Measurements from ENCODE around the gene CLEC3B.

Gene CLEC3B

DNA sequence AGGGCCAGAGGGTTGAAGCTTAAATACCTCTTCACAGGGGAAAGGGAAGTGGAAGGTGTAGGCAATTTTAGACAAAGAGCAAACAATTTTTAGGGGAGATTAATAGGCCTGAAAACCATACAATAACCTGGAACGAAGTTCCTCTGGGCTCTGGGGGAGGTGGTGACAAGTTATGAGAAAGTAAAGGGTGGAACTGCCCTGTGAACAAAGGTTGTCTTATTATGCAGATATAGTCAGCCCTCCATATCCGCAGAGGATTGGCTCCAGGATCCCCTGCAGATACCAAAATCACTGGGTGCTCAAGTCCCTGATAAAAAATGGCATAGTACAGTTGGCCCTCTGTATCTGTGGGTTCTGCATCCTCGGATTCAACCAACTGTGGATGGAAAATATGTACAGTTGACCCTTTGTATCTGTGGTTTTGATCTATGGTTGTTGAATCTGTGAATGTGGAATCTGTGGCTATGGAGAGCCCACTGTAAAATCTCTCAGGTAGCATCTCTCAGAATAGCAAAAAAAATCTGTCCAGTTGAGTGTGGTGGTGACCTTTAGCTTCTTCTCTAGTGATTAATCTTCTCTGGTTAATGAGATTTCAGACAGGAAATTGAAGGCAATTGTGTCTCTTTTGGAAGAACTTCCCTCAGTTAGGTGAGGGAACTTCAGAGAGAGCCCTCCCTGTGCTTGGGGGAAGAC, 40.2 kb downstream of the CLEC3B start:
- Histone ChIP-seq H3F3A (ENCODE audit: insufficient read depth) (no peaks in the 10 kb centered on the region), H3K9ac (ENCODE audit: low read length) (no peak overlapping the region), H3K4me2 (ENCODE audit: low read depth, low read length, poor library complexity, severe bottlenecking) (no peak overlapping the region), H3K36me3 (ENCODE audit: low read length) (no peaks in the 10 kb centered on the region), H2AFZ (ENCODE audit: low read depth, low read length, severe bottlenecking) (no peak overlapping the region), H3K27ac (ENCODE audit: low read depth, low read length) (no peak overlapping the region), H3K4me3 (ENCODE audit: insufficient read depth, low read length, poor library complexity, severe bottlenecking) (no peak overlapping the region), H3K9me2 (replicated peaks; ENCODE audit: insufficient read depth, low read length) (no peaks in the 10 kb centered on the region), H4K20me1 (ENCODE audit: low read depth, low read length) (no peaks in the 10 kb centered on the region), H3K79me2 (ENCODE audit: insufficient read depth, low read length) (no peaks in the 10 kb centered on the region), H3K9me3 (ENCODE audit: insufficient read depth, low read length) (no peaks in the 10 kb centered on the region), H3K27me3 (ENCODE audit: low read length) (no peaks in the 10 kb centered on the region)
- no peak for TF ChIP-seq EZH2phosphoT487 (conservative IDR thresholded peaks at IDR 0.05; ENCODE audit: low read length)
- TF ChIP-seq, protein P1, sequence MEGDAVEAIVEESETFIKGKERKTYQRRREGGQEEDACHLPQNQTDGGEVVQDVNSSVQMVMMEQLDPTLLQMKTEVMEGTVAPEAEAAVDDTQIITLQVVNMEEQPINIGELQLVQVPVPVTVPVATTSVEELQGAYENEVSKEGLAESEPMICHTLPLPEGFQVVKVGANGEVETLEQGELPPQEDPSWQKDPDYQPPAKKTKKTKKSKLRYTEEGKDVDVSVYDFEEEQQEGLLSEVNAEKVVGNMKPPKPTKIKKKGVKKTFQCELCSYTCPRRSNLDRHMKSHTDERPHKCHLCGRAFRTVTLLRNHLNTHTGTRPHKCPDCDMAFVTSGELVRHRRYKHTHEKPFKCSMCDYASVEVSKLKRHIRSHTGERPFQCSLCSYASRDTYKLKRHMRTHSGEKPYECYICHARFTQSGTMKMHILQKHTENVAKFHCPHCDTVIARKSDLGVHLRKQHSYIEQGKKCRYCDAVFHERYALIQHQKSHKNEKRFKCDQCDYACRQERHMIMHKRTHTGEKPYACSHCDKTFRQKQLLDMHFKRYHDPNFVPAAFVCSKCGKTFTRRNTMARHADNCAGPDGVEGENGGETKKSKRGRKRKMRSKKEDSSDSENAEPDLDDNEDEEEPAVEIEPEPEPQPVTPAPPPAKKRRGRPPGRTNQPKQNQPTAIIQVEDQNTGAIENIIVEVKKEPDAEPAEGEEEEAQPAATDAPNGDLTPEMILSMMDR (IDR thresholded peaks at IDR 0.05; ENCODE audit: insufficient read depth, low read length, poor library complexity, severe bottlenecking), result no peak

DNA sequence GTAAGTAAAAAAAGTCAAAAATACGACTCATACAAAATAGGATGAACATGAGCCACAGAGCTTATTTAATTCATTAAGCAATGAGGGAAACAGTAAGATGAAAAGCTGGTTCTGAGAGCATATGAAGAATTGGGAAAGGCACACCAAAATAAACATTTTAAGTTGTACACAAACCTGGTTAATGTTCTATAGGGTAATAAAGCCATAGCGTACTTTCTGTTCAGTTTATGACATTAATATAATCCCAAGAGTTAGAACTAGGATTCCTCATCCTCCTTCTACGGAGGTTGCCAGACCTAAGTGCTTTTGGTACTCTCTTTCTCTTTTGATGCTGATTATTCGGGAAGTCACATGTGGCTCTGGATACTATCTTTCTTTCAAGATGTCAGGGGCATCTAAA, 41.4 kb downstream of the CLEC3B start:
- H3K79me2 ChIP-seq (ENCODE audit: insufficient read depth, low read length), result no peaks in the 10 kb centered on the region
- H2AFZ ChIP-seq (ENCODE audit: low read depth, low read length, severe bottlenecking), result no peak overlapping the region
- H3K9me3 ChIP-seq (ENCODE audit: insufficient read depth, low read length), result no peaks in the 10 kb centered on the region
- H3K36me3 ChIP-seq (ENCODE audit: low read length), result no peaks in the 10 kb centered on the region
- H3K27ac ChIP-seq (ENCODE audit: low read depth, low read length), result no peak overlapping the region
- no peaks in the 10 kb centered on the region for H3K27me3 ChIP-seq (ENCODE audit: low read length)
- H3K9me2 ChIP-seq (replicated peaks; ENCODE audit: insufficient read depth, low read length), result no peaks in the 10 kb centered on the region
- H3K4me2 ChIP-seq (ENCODE audit: low read depth, low read length, poor library complexity, severe bottlenecking), result no peak overlapping the region
- H3K4me3 ChIP-seq (ENCODE audit: insufficient read depth, low read length, poor library complexity, severe bottlenecking), result no peak overlapping the region
- H3K9ac ChIP-seq (ENCODE audit: low read length), result no peak overlapping the region
- TF ChIP-seq, protein P1 (IDR thresholded peaks at IDR 0.05; ENCODE audit: insufficient read depth, low read length, poor library complexity, severe bottlenecking), result no peak
- TF ChIP-seq EZH2phosphoT487 (conservative IDR thresholded peaks at IDR 0.05; ENCODE audit: low read length), result no peak
- no peaks in the 10 kb centered on the region for H3F3A ChIP-seq (ENCODE audit: insufficient read depth)
- H4K20me1 ChIP-seq (ENCODE audit: low read depth, low read length), result no peaks in the 10 kb centered on the region

DNA sequence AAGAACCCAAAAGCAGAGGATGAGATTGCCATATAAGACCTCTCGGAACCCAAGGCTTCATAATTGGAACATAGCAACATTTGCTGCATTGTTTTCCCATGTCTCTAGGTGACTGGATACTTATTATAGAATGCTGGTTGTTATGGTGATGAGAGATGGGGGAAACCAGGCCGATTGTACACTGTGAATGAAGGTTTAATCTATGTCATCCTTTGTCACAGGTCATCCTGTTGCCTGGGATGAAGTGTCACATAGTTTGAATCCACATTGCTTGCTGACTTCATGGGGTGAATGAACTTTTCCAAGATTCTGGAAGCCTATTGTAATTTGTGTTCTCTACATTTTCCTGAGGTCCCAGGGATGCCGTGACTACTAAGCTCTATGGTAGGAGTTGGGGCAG, 41.8 kb downstream of the CLEC3B start:
- TF ChIP-seq, protein P1 (IDR thresholded peaks at IDR 0.05; ENCODE audit: insufficient read depth, low read length, poor library complexity, severe bottlenecking), result no peak
- no peak for TF ChIP-seq EZH2phosphoT487 (conservative IDR thresholded peaks at IDR 0.05; ENCODE audit: low read length)
- H3K4me3 ChIP-seq (ENCODE audit: insufficient read depth, low read length, poor library complexity, severe bottlenecking), result no peak overlapping the region
- H3K9ac ChIP-seq (ENCODE audit: low read length), result no peak overlapping the region
- H3K4me2 ChIP-seq (ENCODE audit: low read depth, low read length, poor library complexity, severe bottlenecking), result no peak overlapping the region
- no peaks in the 10 kb centered on the region for H3K79me2 ChIP-seq (ENCODE audit: insufficient read depth, low read length)
- no peaks in the 10 kb centered on the region for H3F3A ChIP-seq (ENCODE audit: insufficient read depth)
- no peaks in the 10 kb centered on the region for H3K9me2 ChIP-seq (replicated peaks; ENCODE audit: insufficient read depth, low read length)
- H2AFZ ChIP-seq (ENCODE audit: low read depth, low read length, severe bottlenecking), result no peak overlapping the region
- H3K9me3 ChIP-seq (ENCODE audit: insufficient read depth, low read length), result no peaks in the 10 kb centered on the region
- no peaks in the 10 kb centered on the region for H4K20me1 ChIP-seq (ENCODE audit: low read depth, low read length)
- H3K36me3 ChIP-seq (ENCODE audit: low read length), result no peaks in the 10 kb centered on the region
- no peaks in the 10 kb centered on the region for H3K27me3 ChIP-seq (ENCODE audit: low read length)
- no peak overlapping the region for H3K27ac ChIP-seq (ENCODE audit: low read depth, low read length)

Data from SU-DHL-6 (cell line).